Endothelial cell of umbilical vein (primary cell): ENCODE measurements around the gene PHPT1. TPM values are rescaled to one million over a fixed set of nuclear protein-coding genes. Genes with fewer than 3 reads are reported as not detected.

Source experiments
- BruUV-seq: library from RNA; stranded (reverse); fragments of 400-500 nt; replicated peaks from 2 replicates; lab custom pipeline; 2021; lab: Mats Ljungman, UMichigan
- CTCF ChIA-PET: fragments of 300-600, 350-600 bp; sonication (Branson Sonifier 250); formaldehyde crosslinking; loops from one replicate; lab custom pipeline; 2021; ENCODE audit warnings: antibody characterized with exemption, inconsistent platforms; lab: Charles Lee
- POLR2A ChIA-PET: fragments of 300-600, 350-600 bp; sonication (Branson Sonifier 250); formaldehyde crosslinking; loops from one replicate; lab custom pipeline; 2021; ENCODE audit warnings: antibody characterized with exemption, inconsistent platforms; lab: Charles Lee
- DNase-seq: peaks from one replicate; pipeline ENCODE4 v3.0.0-alpha.2; 2011; ENCODE audit warnings: low read depth, low spot score
- FAIRE-seq: peaks from 2 replicates; lab custom pipeline; 2011; peaks lifted over from hg19 to GRCh38; lab: Jason Lieb, UNC
- H2AFZ ChIP-seq: 2 replicates; pipeline ENCODE4 v1.6.0; 2012; ENCODE audit warnings: low read depth, low read length, control low read depth, inconsistent platforms
- H3K27ac ChIP-seq: 2 replicates; pipeline ENCODE4 v1.5.1; 2011; ENCODE audit warnings: low read depth, mild to moderate bottlenecking, control low read depth, low read length, moderate library complexity; ENCODE audit not compliant: insufficient read depth
- H3K27me3 ChIP-seq, 2 experiments: 2 replicates each; pipeline versions ENCODE4 v1.6.0 to v1.6.1; 2011; ENCODE audit warnings: low read length in 2 of 2, mixed read lengths in 1 of 2; ENCODE audit not compliant: control insufficient read depth in 2 of 2, insufficient read depth in 2 of 2
- H3K36me3 ChIP-seq, 2 experiments: 2 replicates in 1 of 2; 3 replicates in 1 of 2; pipeline ENCODE4 v1.5.1; 2011; ENCODE audit warnings: low read length in 2 of 2, mild to moderate bottlenecking in 1 of 2, moderate library complexity in 1 of 2; ENCODE audit not compliant: control insufficient read depth in 2 of 2, insufficient read depth in 2 of 2; ENCODE audit errors: extremely low read depth in 1 of 2
- H3K4me1 ChIP-seq: 3 replicates; pipeline ENCODE4 v1.5.1; 2011; ENCODE audit warnings: mild to moderate bottlenecking, low read length; ENCODE audit not compliant: control insufficient read depth, insufficient read depth; ENCODE audit errors: extremely low read depth
- H3K4me2 ChIP-seq: 2 replicates; pipeline ENCODE4 v1.6.1; 2011; ENCODE audit warnings: low read length, control low read depth, mixed read lengths; ENCODE audit not compliant: insufficient read depth
- H3K4me3 ChIP-seq, 3 experiments: fragments of 200-600 bp in 1 of 3; sonication (generic), shearing (Covaris generic) in 1 of 3; replicated peaks in 1 of 3; 2 replicates each; pipeline ENCODE4 v1.5.1; 2011 to 2016; ENCODE audit warnings: control low read depth in 3 of 3, low read length in 3 of 3, mild to moderate bottlenecking in 2 of 3, inconsistent platforms in 1 of 3, low read depth in 1 of 3, moderate library complexity in 1 of 3; ENCODE audit not compliant: insufficient read depth in 1 of 3
- H3K79me2 ChIP-seq: 2 replicates; pipeline ENCODE4 v1.6.0; 2012; ENCODE audit warnings: low read length, inconsistent platforms; ENCODE audit not compliant: control insufficient read depth, insufficient read depth
- H3K9ac ChIP-seq: replicated peaks from 2 replicates; pipeline ENCODE3; 2011; ENCODE audit warnings: low read length, control low read depth; ENCODE audit not compliant: insufficient read depth; ENCODE audit errors: extremely low read depth
- H3K9me1 ChIP-seq: replicated peaks from 3 replicates; pipeline ENCODE4 v1.6.0; 2011; ENCODE audit warnings: mild to moderate bottlenecking, low read length; ENCODE audit not compliant: control insufficient read depth, insufficient read depth; ENCODE audit errors: extremely low read depth
- H3K9me3 ChIP-seq: replicated peaks from 2 replicates; pipeline ENCODE4 v1.5.1; 2012; ENCODE audit warnings: low read length, inconsistent platforms; ENCODE audit not compliant: control insufficient read depth, insufficient read depth
- H4K20me1 ChIP-seq: replicated peaks from 2 replicates; pipeline ENCODE3; 2011; ENCODE audit warnings: mild to moderate bottlenecking, low read length; ENCODE audit not compliant: control insufficient read depth, insufficient read depth; ENCODE audit errors: extremely low read depth
- EZH2 ChIP-seq: IDR thresholded peaks from 2 replicates; pipeline ENCODE4 v1.6.1; 2012; ENCODE audit warnings: borderline replicate concordance, low read depth, mild to moderate bottlenecking, moderate library complexity, low read length, inconsistent platforms; ENCODE audit not compliant: severe bottlenecking
- FOS ChIP-seq: IDR thresholded peaks from 2 replicates; pipeline ENCODE4 v1.6.1; 2011; ENCODE audit warnings: mild to moderate bottlenecking, low read length, moderate library complexity, borderline replicate concordance; ENCODE audit not compliant: insufficient read depth
- GATA2 ChIP-seq: IDR thresholded peaks from 2 replicates; pipeline ENCODE4 v1.7.0; 2011; ENCODE audit warnings: low read depth, mild to moderate bottlenecking, moderate library complexity, mixed read lengths, low read length; ENCODE audit not compliant: insufficient read length, insufficient read depth
- JUN ChIP-seq: IDR thresholded peaks from 2 replicates; pipeline ENCODE4 v1.6.1; 2011; ENCODE audit warnings: borderline replicate concordance, low read depth; ENCODE audit not compliant: insufficient read length, insufficient read depth
- MYC ChIP-seq: IDR thresholded peaks from one replicate; pipeline ENCODE4 v1.6.1; 2011; ENCODE audit warnings: mild to moderate bottlenecking, low read depth, low read length
- POLR2A ChIP-seq: IDR thresholded peaks from 2 replicates; pipeline ENCODE4 v1.6.1; 2012; ENCODE audit warnings: low read depth, mild to moderate bottlenecking, control low read depth, low read length
- POLR2AphosphoS5 ChIP-seq: IDR thresholded peaks from 2 replicates; pipeline ENCODE4 v1.6.1; 2012; ENCODE audit warnings: low read depth, mild to moderate bottlenecking, control low read depth, low read length, moderate library complexity; ENCODE audit not compliant: insufficient read depth
- dilution Hi-C: fragments of 300-500 bp; cut with MboI; formaldehyde crosslinking; loops from one replicate; pipeline ENCODE4 v1.15.0; 2019; ENCODE audit warnings: low sequenced_read_pairs; ENCODE audit not compliant: extremely low pct_ligation_motif_present
- intact Hi-C: fragments of 100-400 bp; cut with micrococcal nuclease; formaldehyde crosslinking; loops from one replicate; pipeline ENCODE4 v1.10.0; 2022
- polyA plus RNA-seq, 4 experiments: library from polyadenylated mRNA; depleted of rRNA in 3 of 4; stranded (reverse) in 3 of 4; unstranded in 1 of 4; fragments of >200 nt; gene quantifications; 2 replicates each; pipeline versions ENCODE4 v1.2.1 to v1.2.3, GENCODE V29; 2011 to 2012; ENCODE audit warnings: missing spikeins in 1 of 4
- total RNA-seq: library from RNA; stranded (reverse); gene quantifications from 2 replicates; pipeline ENCODE4 v1.2.3, GENCODE V29; 2021
- TF ChIP-seq, protein P1 (sequence below), 2 donors: IDR thresholded peaks; 1 replicate in 1 of 2; 2 replicates in 1 of 2; pipeline ENCODE4 v1.5.1; 2011; ENCODE audit warnings: low read length in 2 of 2, mild to moderate bottlenecking in 2 of 2, moderate library complexity in 2 of 2, control low read depth in 1 of 2, inconsistent platforms in 1 of 2, low read depth in 1 of 2; ENCODE audit not compliant: insufficient read depth in 1 of 2; ENCODE audit errors: extremely low read depth in 1 of 2
- TF ChIP-seq, protein P2 (sequence below): IDR thresholded peaks from 2 replicates; pipeline ENCODE4 v1.6.1; 2011; ENCODE audit not compliant: insufficient read depth, insufficient read length

Gene PHPT1
- total and polyA plus RNA-seq, 2 donors (not counting 3 experiments of a cell fraction or from before 2014, with no cell fraction given) = 139 to 319 TPM

DNA sequence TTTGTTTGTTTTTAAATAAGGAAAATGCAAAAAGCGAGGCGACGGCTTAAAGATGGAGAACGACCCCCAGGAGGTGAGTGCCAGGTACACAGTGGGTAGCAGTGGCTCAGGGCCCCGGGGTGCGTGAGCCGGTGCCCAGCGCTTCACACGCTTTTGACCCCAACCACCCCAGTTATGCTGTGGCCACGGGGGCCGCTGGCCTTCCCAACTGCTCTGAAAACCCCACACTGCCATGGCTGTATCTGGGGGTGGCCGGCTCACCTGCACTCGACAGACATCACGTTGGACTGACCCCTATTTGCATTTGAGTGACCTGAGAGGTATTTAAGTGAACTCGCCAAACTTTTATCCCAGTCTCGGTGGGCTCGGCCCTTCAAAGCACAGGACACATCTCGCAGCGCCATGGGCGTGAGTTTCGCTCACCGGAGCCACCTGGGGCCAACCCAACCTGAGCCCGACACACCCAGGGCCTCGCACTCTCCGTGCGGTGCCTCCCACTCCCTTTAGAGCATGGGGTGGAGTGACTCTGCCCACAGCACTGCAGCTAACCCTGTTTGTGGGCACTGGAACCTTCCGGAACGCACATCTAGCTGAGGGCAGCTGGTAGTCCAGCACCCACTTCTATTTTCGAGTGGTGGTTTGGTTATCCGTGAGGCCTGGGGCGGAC, 20.6 kb upstream of the PHPT1 start:
- POLR2A ChIA-PET = no interaction called here
- H3K9ac ChIP-seq = no peak overlapping the region
- no peaks in the 10 kb centered on the region for H4K20me1 ChIP-seq
- TF ChIP-seq EZH2 = no peak
- no peak for TF ChIP-seq POLR2A
- TF ChIP-seq, protein P1, sequence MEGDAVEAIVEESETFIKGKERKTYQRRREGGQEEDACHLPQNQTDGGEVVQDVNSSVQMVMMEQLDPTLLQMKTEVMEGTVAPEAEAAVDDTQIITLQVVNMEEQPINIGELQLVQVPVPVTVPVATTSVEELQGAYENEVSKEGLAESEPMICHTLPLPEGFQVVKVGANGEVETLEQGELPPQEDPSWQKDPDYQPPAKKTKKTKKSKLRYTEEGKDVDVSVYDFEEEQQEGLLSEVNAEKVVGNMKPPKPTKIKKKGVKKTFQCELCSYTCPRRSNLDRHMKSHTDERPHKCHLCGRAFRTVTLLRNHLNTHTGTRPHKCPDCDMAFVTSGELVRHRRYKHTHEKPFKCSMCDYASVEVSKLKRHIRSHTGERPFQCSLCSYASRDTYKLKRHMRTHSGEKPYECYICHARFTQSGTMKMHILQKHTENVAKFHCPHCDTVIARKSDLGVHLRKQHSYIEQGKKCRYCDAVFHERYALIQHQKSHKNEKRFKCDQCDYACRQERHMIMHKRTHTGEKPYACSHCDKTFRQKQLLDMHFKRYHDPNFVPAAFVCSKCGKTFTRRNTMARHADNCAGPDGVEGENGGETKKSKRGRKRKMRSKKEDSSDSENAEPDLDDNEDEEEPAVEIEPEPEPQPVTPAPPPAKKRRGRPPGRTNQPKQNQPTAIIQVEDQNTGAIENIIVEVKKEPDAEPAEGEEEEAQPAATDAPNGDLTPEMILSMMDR (IDR thresholded peaks at IDR 0.05; ENCODE audit: extremely low read depth in 1 of 2, insufficient read depth in 1 of 2, low read depth in 1 of 2, low read length in 2 of 2) = no peak
- no peak for TF ChIP-seq MYC
- no peak for TF ChIP-seq FOS
- TF ChIP-seq JUN = no peak
- no peak for TF ChIP-seq GATA2
- TF ChIP-seq, protein P2, sequence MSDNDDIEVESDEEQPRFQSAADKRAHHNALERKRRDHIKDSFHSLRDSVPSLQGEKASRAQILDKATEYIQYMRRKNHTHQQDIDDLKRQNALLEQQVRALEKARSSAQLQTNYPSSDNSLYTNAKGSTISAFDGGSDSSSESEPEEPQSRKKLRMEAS = no peak
- TF ChIP-seq POLR2AphosphoS5 = no peak
- no peak overlapping the region for H3K4me3 ChIP-seq
- H3K4me2 ChIP-seq = no peak overlapping the region
- dilution Hi-C loops = no loop called here
- H3K79me2 ChIP-seq = no peaks in the 10 kb centered on the region
- no peaks in the 10 kb centered on the region for H3K9me1 ChIP-seq
- intact Hi-C loops = no loop called here
- DNase-seq = no peak
- H3K9me3 ChIP-seq = no peaks in the 10 kb centered on the region
- FAIRE-seq = no peak
- BruUV-seq = no TSS peak
- CTCF ChIA-PET = no interaction called here
- no peaks in the 10 kb centered on the region for H3K27me3 ChIP-seq
- no peak overlapping the region for H3K27ac ChIP-seq
- no peaks in the 10 kb centered on the region for H3K4me1 ChIP-seq
- H3K36me3 ChIP-seq = peaks cover 13 to 49% of the 10 kb centered on the region in 2 experiments
- no peak overlapping the region for H2AFZ ChIP-seq
